Right lobe of liver (tissue), 6 donors: ENCODE measurements around the gene TMEM88. TPM values are rescaled to one million over a fixed set of nuclear protein-coding genes. Genes with fewer than 3 reads are reported as not detected.

Source experiments
- ATAC-seq, 4 donors: fragments of 200-7000 bp; cut with Tn5 transposase; one replicate each; pipeline ENCODE4 v1.9.1; 2020; ENCODE audit warnings: mild to moderate bottlenecking in 4 of 4, moderate library complexity in 4 of 4
- DNase-seq, 3 donors: peaks; one replicate each; pipeline ENCODE4 v3.0.0-alpha.2; 2020
- H3K27ac ChIP-seq, 3 donors: fragments of 200-600 bp; one replicate each; pipeline ENCODE4 v1.8.0; 2022
- H3K27me3 ChIP-seq, 2 donors: fragments of 200-600 bp; one replicate each; pipeline ENCODE4 v1.8.0; 2022
- H3K36me3 ChIP-seq, 4 donors: fragments of 200-600 bp; sonication (generic) in 1 of 4; one replicate each; pipeline versions ENCODE4 v1.5.1 to v1.8.0; 2017 to 2022; ENCODE audit warnings: control low read depth in 1 of 4
- H3K4me1 ChIP-seq, 4 donors: fragments of 200-600 bp; sonication (generic) in 1 of 4; one replicate each; pipeline versions ENCODE4 v1.5.1 to v1.8.0; 2017 to 2022; ENCODE audit warnings: control low read depth in 1 of 4
- H3K4me3 ChIP-seq, 3 donors: fragments of 200-600 bp; one replicate each; pipeline ENCODE4 v1.8.0; 2022
- H3K9me3 ChIP-seq, 4 donors: fragments of 200-600 bp; sonication (generic) in 1 of 4; one replicate each; pipeline versions ENCODE4 v1.5.1 to v1.8.0; 2017 to 2022; ENCODE audit warnings: control low read depth in 1 of 4
- CTCF ChIP-seq, 4 donors: fragments of 200-600 bp in 3 of 4; fragments of 450-650 bp in 1 of 4; IDR thresholded peaks; one replicate each; pipeline versions ENCODE4 v1.5.1 to v1.8.0; 2016 to 2022; ENCODE audit warnings: antibody characterized with exemption in 4 of 4, mild to moderate bottlenecking in 2 of 4
- POLR2A ChIP-seq: fragments of 450-650 bp; IDR thresholded peaks from one replicate; pipeline ENCODE4 v1.6.1; 2017; ENCODE audit warnings: antibody characterized with exemption, mild to moderate bottlenecking
- WGBS: methylation state at CpG from one replicate; pipeline ENCODE4 v1.1.6; 2018; ENCODE audit warnings: low coverage, low lambda C conversion rate; ENCODE audit not compliant: insufficient coverage; ENCODE audit errors: missing lambda C conversion rate; 5-methylcytosine and 5-hydroxymethylcytosine counted together
- intact Hi-C, 2 donors: fragments of 100-400 bp; cut with DNase I; formaldehyde crosslinking; loops; one replicate each; pipeline versions ENCODE4 v1.11.2 to v1.14.1; 2022
- total RNA-seq, 6 experiments: library from RNA; depleted of rRNA in 2 of 6; stranded (reverse); fragments of >200 nt in 2 of 6; fragmentation: NEBNext Ultra II Directional in 3 of 6; extraction: Animal tissue kit (Norgen Biotek cat#: 25700) in 3 of 6; gene quantifications; one replicate each; pipeline versions ENCODE4 v1.1.0 to v1.2.4, GENCODE V29; 2016 to 2023
- donor health status: DM: no; HTN: yes; CAD: no.
- donor health status: DM: no; HTN: no; CAD: no.
- donor health status: DM: no; HTN: no; CAD: no.
- donor health status: DM: no; HTN: yes; CAD: no.
- donor health status: DM: no; HTN: yes; CAD: no.

Gene TMEM88
- total RNA-seq, 6 experiments from 2014 or later: 0.74 to 2.4 (median 1.2) TPM

GRCh38 chr17:7834542-7834956, 20.3 kb upstream of the TMEM88 start:
- H3K4me1 ChIP-seq: peaks cover 0 to 36% (median 0%) of the 10 kb centered on the region in 4 donors
- ATAC-seq (peak; percentile 36 to 49 (median 46)), DNase-seq (peak; percentile 85 to 88 (median 87))
- WGBS: 0% methylated on average over 7 of the region's 20 CpGs
- H3K27me3 ChIP-seq: no peaks in the 10 kb centered on the region
- H3K36me3 ChIP-seq: no peaks in the 10 kb centered on the region
- no peak for TF ChIP-seq POLR2A
- TF ChIP-seq CTCF (IDR thresholded peaks at IDR 0.05): no peak
- H3K27ac ChIP-seq: peak overlapping the region; percentile 97 to 99 (median 97)
- intact Hi-C loops: no loop called here
- no peaks in the 10 kb centered on the region for H3K9me3 ChIP-seq
- H3K4me3 ChIP-seq: peak overlapping the region; percentile 68 to 73 (median 70)

GRCh38 chr17:7834957-7835813, 19.7 kb upstream of the TMEM88 start:
- Histone ChIP-seq H3K4me3 (peak overlapping the region; percentile 68 to 73 (median 70)), H3K27me3 (no peaks in the 10 kb centered on the region), H3K4me1 (peaks cover 0 to 40% (median 0%) of the 10 kb centered on the region in 4 donors), H3K36me3 (no peaks in the 10 kb centered on the region), H3K9me3 (no peaks in the 10 kb centered on the region), H3K27ac (peak overlapping the region; percentile 97 to 99 (median 97))
- DNase-seq: peak; percentile 97 to 99 (median 98)
- TF ChIP-seq POLR2A: peak; percentile 66
- TF ChIP-seq CTCF (IDR thresholded peaks at IDR 0.05): peak; percentile 53 to 68 (median 56)
- intact Hi-C loops: no loop called here
- ATAC-seq: peak; percentile 54 to 65 (median 64)
- 3% methylated on average over 31 of the region's 69 CpGs for WGBS

- H3K27me3 ChIP-seq: no peaks in the 10 kb centered on the region
- DNase-seq (peak; percentile 76 to 91 (median 88)), ATAC-seq (peak; percentile 31 to 61 (median 52))
- peak; percentile 78 for TF ChIP-seq POLR2A
- TF ChIP-seq CTCF (IDR thresholded peaks at IDR 0.05): peak in 1 of 4 donors; percentile 4
- intact Hi-C loops: no loop called here
- WGBS: 0% methylated on average over 19 of the region's 61 CpGs
- H3K4me1 ChIP-seq: peaks cover 0 to 47% (median 3%) of the 10 kb centered on the region in 4 donors
- H3K4me3 ChIP-seq: peak overlapping the region; percentile 68 to 73 (median 70)
- H3K9me3 ChIP-seq: no peaks in the 10 kb centered on the region
- H3K27ac ChIP-seq: peak overlapping the region; percentile 97 to 99 (median 97)
- no peaks in the 10 kb centered on the region for H3K36me3 ChIP-seq
These were observed 18.9 kb upstream of the TMEM88 start for GRCh38 chr17:7835814-7836595.

- peak; percentile 45 to 64 (median 54) for ATAC-seq
- H3K9me3 ChIP-seq: no peaks in the 10 kb centered on the region
These were observed 18.1 kb upstream of the TMEM88 start for GRCh38 chr17:7836596-7837407.

More at GRCh38 chr17:7836596-7837407, 18.1 kb upstream of the TMEM88 start:
- peak overlapping the region; percentile 68 to 73 (median 70) for H3K4me3 ChIP-seq
- H3K36me3 ChIP-seq: no peaks in the 10 kb centered on the region
- H3K27me3 ChIP-seq: no peaks in the 10 kb centered on the region
- peak; percentile 94 to 99 (median 98) for DNase-seq
- peaks cover 0 to 50% (median 5%) of the 10 kb centered on the region in 4 donors for H3K4me1 ChIP-seq
- intact Hi-C loops: no loop called here
- peak overlapping the region; percentile 97 to 99 (median 97) for H3K27ac ChIP-seq
- WGBS: 2% methylated on average over 13 of the region's 19 CpGs
- TF ChIP-seq CTCF (IDR thresholded peaks at IDR 0.05) (no peak), POLR2A (no peak)
